HG03469 (cell line): ENCODE data around the gene LIPC.

Source experiments
- ATAC-seq: cut with Tn5 transposase; IDR thresholded peaks from one replicate; pipeline ENCODE4 v1.9.1; 2021; ENCODE audit warnings: mild to moderate bottlenecking, moderate library complexity, moderate number of reproducible peaks; ENCODE audit not compliant: unreplicated experiment

The LIPC gene

GRCh38 chr15:58433597-58434333, 2.0 kb downstream of the LIPC start:
- ATAC-seq, result no peak

GRCh38 chr15:58434334-58434875, 2.6 kb downstream of the LIPC start:
- no peak for ATAC-seq

- no peak for ATAC-seq
These were observed 4.8 kb downstream of the LIPC start for GRCh38 chr15:58436552-58436951.

DNA sequence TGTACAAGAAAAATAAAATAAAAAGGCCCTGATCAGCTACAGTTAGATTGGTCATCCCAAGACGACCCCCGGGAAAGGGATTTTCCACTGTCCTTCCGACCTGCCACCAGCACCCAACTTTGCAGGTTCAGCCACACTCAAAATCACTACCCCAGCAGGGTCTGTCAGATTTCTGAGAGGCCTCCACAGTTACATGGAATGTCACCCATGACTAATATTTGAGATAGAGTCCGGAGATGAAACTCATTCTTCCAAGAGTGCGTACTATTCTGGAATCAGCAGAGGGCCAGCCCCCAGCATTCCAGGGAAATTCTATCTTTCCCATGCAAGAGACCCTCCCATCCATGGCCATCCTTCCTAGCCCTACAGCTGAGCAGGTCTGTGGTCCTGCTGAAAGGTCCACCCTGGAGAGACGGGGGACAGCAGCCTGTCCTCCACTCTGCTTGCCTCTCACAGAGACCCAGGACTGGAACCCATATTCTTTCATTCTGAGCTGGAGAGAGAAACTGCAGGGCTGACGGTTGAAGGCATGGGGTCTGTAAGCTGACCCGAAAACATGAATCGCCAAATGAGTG, 5.8 kb downstream of the LIPC start:
- ATAC-seq, result no peak

- no peak for ATAC-seq
These were observed 6.3 kb downstream of the LIPC start for GRCh38 chr15:58438111-58438510.

GRCh38 chr15:58438956-58439355, 7.2 kb downstream of the LIPC start:
- ATAC-seq, result no peak

- ATAC-seq, result no peak
These were observed 8.5 kb downstream of the LIPC start for GRCh38 chr15:58440158-58440910.

GRCh38 chr15:58440922-58441321, 9.1 kb downstream of the LIPC start:
- no peak for ATAC-seq

- no peak for ATAC-seq
These were observed 9.7 kb downstream of the LIPC start for GRCh38 chr15:58441376-58442070.

DNA sequence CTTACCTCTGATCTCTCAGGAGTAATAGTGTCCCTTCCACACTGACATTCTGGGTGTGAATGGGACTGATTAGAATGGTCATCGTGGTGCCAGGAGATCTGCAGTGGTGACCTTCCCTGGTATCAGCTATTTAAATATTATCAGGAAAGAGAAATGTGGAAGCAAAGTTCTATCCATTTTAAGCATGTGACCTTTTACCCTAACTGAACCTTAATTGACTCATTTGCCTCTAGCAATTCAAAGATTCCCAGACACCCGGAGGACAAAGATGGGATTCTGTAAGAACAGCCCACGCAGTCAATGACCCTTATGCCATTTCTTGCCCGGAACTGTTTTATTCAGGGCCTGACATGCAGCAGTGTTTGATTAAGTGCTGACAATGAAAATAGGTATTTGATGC, 10.3 kb downstream of the LIPC start:
- no peak for ATAC-seq

DNA sequence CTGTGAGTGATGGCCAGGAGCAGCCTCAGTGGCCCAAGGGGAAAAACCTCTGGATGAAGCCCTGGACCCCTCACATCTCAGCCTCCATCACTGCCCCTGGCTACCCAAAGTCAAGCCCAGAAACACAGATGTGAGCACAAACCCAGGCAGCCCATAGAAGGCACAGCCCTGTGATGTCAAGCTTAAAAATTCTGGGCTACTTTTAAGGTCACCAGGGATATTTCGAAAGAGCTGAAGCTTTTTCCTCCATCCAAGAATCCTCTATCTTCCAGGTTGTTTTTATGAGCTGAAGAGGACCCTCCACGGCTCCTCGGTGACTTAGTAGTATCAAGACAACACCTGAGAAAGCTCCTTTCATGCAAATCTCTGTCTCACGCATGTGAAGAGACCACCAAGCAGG, 11.5 kb downstream of the LIPC start:
- no peak for ATAC-seq

DNA sequence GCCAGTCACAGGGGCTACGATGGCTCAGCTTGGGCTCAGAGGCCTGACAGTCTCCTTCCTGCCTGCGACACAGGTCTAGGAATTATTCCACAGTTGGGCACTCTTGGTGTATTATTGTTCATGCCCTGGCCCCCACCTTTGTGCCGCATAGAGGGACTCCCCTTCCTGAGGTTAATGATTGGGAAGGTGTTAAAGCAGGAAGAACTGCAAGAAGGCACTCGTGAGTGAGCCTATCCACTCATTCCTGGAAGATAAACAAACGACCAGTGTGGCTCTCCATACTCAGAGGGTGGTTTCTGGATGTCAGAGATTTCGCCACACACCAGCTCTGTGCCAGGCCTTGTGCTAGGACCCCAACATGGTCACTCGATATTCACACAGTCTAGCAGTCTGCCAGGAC, 12.3 kb downstream of the LIPC start:
- ATAC-seq, result no peak

GRCh38 chr15:58444658-58445332, 13.0 kb downstream of the LIPC start:
- ATAC-seq, result no peak

GRCh38 chr15:58445865-58446264, 14.1 kb downstream of the LIPC start:
- no peak for ATAC-seq

DNA sequence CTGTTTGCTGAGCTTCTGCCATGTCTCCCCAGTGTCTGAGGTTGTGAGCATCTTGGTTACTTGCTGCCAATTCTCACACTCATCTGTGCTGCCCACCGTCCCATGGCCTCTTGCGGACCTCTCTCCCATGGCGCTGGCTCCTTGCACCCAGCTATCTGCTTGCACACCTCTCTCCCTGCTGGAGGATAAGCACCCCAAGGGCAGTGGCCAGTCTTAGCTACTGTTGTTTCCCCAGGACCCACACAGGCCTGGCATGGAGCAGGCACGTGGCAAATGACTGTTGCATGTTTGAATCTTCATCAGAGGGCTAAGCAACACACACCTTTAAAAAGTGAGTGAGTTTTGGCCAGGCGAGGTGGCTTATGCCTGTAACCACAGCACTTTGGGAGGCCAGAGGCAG, 14.7 kb downstream of the LIPC start:
- no peak for ATAC-seq

- no peak for ATAC-seq
These were observed 15.7 kb downstream of the LIPC start for GRCh38 chr15:58447271-58448010.

GRCh38 chr15:58448331-58448730, 16.5 kb downstream of the LIPC start:
- no peak for ATAC-seq

- no peak for ATAC-seq
These were observed 17.1 kb downstream of the LIPC start for GRCh38 chr15:58448906-58449305.

GRCh38 chr15:58451826-58452225, 20.0 kb downstream of the LIPC start:
- no peak for ATAC-seq

GRCh38 chr15:58452775-58453174, 21.0 kb downstream of the LIPC start:
- ATAC-seq, result no peak
